SK-N-MC (cell line): ENCODE data around the gene NINJ1.

Experiments
- EZH2 ChIP-seq: fragments of 200-600 bp; sonication (generic); IDR thresholded peaks from one replicate; pipeline ENCODE4 v1.6.1; 2017; ENCODE audit warnings: antibody characterized with exemption
- FOXP2 ChIP-seq: optimal IDR thresholded peaks from 2 replicates; pipeline ENCODE3; 2011; ENCODE audit warnings: mild to moderate bottlenecking, moderate library complexity; ENCODE audit not compliant: insufficient read depth; ENCODE audit errors: extremely low read length, control extremely low read depth
- POLR2AphosphoS5 ChIP-seq: IDR thresholded peaks from 2 replicates; pipeline ENCODE4 v1.6.1; 2012; ENCODE audit warnings: mild to moderate bottlenecking, low read depth, low read length, borderline replicate concordance

DNA sequence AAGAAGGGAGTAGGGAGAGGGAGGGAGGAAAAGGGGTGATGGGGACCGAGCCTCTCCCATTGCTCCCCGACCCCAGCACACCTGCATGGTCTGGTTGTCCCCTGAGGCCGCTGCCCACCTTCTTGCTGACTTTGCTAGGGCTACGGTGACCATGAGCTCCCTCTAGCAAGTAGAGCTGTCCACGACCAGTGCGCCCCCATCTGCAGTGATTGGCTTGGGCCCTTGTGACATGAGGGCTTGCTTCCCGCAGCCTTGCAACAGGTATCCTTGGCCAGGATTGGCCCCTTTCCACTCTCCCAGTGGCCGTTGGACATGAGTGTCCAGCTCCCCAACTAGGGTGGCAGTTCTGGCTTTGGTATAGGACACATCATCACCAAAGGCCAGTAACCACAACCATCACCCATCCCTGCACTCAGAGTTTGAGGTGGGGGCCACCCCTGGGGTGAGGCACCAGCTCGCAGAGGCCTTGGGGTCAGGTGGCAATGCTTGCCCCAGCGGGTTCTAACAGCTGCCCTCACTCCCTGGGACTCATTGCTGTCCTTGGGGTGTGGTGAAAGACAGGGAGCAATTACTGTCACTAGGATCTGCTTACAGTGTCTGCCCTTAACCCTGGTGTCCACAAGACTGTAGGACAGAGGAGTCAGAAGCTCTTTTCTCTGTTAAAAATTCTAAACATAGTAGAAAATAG, 17.2 kb upstream of the NINJ1 start:
- TF ChIP-seq EZH2 (no peak), POLR2AphosphoS5 (no peak), FOXP2 (no peak)
